ENCODE measurements around the gene ERMARD. TPM values are rescaled to one million over a fixed set of nuclear protein-coding genes. Genes with fewer than 3 reads are reported as not detected.

The ERMARD gene
- total RNA-seq, 1 donor from 2014 or later, result 41.5 TPM

GRCh38 chr6:169777896-169778295 lies 26.5 kb downstream of the ERMARD start:
- peaks cover 0 to 29% of the 10 kb centered on the region in 2 donors for H3K36me3 ChIP-seq
- no peak overlapping the region for H3K27ac ChIP-seq
- no peak overlapping the region for H3K4me3 ChIP-seq
- intact Hi-C loops (cut with DNase I), result no loop called here
- no peaks in the 10 kb centered on the region for H3K9me3 ChIP-seq
- TF ChIP-seq POLR2A (IDR thresholded peaks at IDR 0.05) (no peak), POLR2AphosphoS5 (IDR thresholded peaks at IDR 0.05; ENCODE audit: insufficient read depth in 1 of 2, low read depth in 1 of 2) (no peak), CTCF (IDR thresholded peaks at IDR 0.05) (no peak)
- no peak for DNase-seq (ENCODE audit: extremely low spot score in 2 of 2)
- H3K27me3 ChIP-seq, result no peaks in the 10 kb centered on the region
- no peaks in the 10 kb centered on the region for H3K4me1 ChIP-seq

GRCh38 chr6:169778646-169779045 lies 27.2 kb downstream of the ERMARD start:
- Histone ChIP-seq H3K36me3 (peaks cover 0 to 25% of the 10 kb centered on the region in 2 donors), H3K27ac (no peak overlapping the region), H3K4me1 (no peaks in the 10 kb centered on the region), H3K9me3 (no peaks in the 10 kb centered on the region), H3K4me3 (no peak overlapping the region), H3K27me3 (no peaks in the 10 kb centered on the region)
- TF ChIP-seq CTCF (IDR thresholded peaks at IDR 0.05) (no peak), POLR2A (IDR thresholded peaks at IDR 0.05) (no peak), POLR2AphosphoS5 (IDR thresholded peaks at IDR 0.05; ENCODE audit: insufficient read depth in 1 of 2, low read depth in 1 of 2) (no peak)
- intact Hi-C loops (cut with DNase I), result no loop called here
- DNase-seq (ENCODE audit: extremely low spot score in 2 of 2), result peak; percentile 54 to 55

GRCh38 chr6:169779092-169779815 lies 27.8 kb downstream of the ERMARD start:
- TF ChIP-seq POLR2AphosphoS5 (IDR thresholded peaks at IDR 0.05; ENCODE audit: insufficient read depth in 1 of 2, low read depth in 1 of 2) (no peak), CTCF (IDR thresholded peaks at IDR 0.05) (no peak), POLR2A (IDR thresholded peaks at IDR 0.05) (no peak)
- intact Hi-C loops (cut with DNase I), result no loop called here
- Histone ChIP-seq H3K4me1 (no peaks in the 10 kb centered on the region), H3K27me3 (no peaks in the 10 kb centered on the region), H3K9me3 (no peaks in the 10 kb centered on the region), H3K4me3 (no peak overlapping the region), H3K36me3 (peaks cover 0 to 24% of the 10 kb centered on the region in 2 donors), H3K27ac (no peak overlapping the region)
- peak; percentile 19 to 62 for DNase-seq (ENCODE audit: extremely low spot score in 2 of 2)

GRCh38 chr6:169779896-169780295 lies 28.5 kb downstream of the ERMARD start:
- peak; percentile 55 to 64 for DNase-seq (ENCODE audit: extremely low spot score in 2 of 2)
- no peaks in the 10 kb centered on the region for H3K4me1 ChIP-seq
- peaks cover 0 to 24% of the 10 kb centered on the region in 2 donors for H3K36me3 ChIP-seq
- TF ChIP-seq POLR2A (IDR thresholded peaks at IDR 0.05) (no peak), POLR2AphosphoS5 (IDR thresholded peaks at IDR 0.05; ENCODE audit: insufficient read depth in 1 of 2, low read depth in 1 of 2) (no peak), CTCF (IDR thresholded peaks at IDR 0.05) (no peak)
- no peak overlapping the region for H3K4me3 ChIP-seq
- intact Hi-C loops (cut with DNase I), result no loop called here
- H3K27ac ChIP-seq, result no peak overlapping the region
- H3K9me3 ChIP-seq, result no peaks in the 10 kb centered on the region
- no peaks in the 10 kb centered on the region for H3K27me3 ChIP-seq

- intact Hi-C loops (cut with DNase I), result no loop called here
These were observed 29.2 kb downstream of the ERMARD start for GRCh38 chr6:169780571-169781091.

More at GRCh38 chr6:169780571-169781091, 29.2 kb downstream of the ERMARD start:
- H3K4me3 ChIP-seq, result no peak overlapping the region
- peaks cover 0 to 24% of the 10 kb centered on the region in 2 donors for H3K36me3 ChIP-seq
- DNase-seq (ENCODE audit: extremely low spot score in 2 of 2), result peak in 1 of 2 donors; percentile 34
- no peaks in the 10 kb centered on the region for H3K9me3 ChIP-seq
- no peaks in the 10 kb centered on the region for H3K4me1 ChIP-seq
- TF ChIP-seq CTCF (IDR thresholded peaks at IDR 0.05), result no peak
- no peak for TF ChIP-seq POLR2A (IDR thresholded peaks at IDR 0.05)
- TF ChIP-seq POLR2AphosphoS5 (IDR thresholded peaks at IDR 0.05; ENCODE audit: insufficient read depth in 1 of 2, low read depth in 1 of 2), result no peak
- H3K27ac ChIP-seq, result no peak overlapping the region
- no peaks in the 10 kb centered on the region for H3K27me3 ChIP-seq
